HEK293T (cell line): ENCODE results near the gene IFI44L.

Experiments
- BHLHE40 ChIP-seq: fragments of 450-650 bp; IDR thresholded peaks from 2 replicates; pipeline ENCODE4 v1.6.1; 2016; ENCODE audit warnings: mild to moderate bottlenecking, moderate library complexity, borderline replicate concordance
- FOXK2 ChIP-seq: fragments of 450-650 bp; IDR thresholded peaks from 2 replicates; pipeline ENCODE4 v1.6.1; 2016; ENCODE audit warnings: mild to moderate bottlenecking
- FOXM1 ChIP-seq: fragments of 450-650 bp; IDR thresholded peaks from 2 replicates; pipeline ENCODE4 v1.6.1; 2017; ENCODE audit warnings: mild to moderate bottlenecking, borderline replicate concordance
- LEF1 ChIP-seq: fragments of 450-650 bp; IDR thresholded peaks from 2 replicates; pipeline ENCODE4 v1.6.1; 2017; ENCODE audit warnings: mild to moderate bottlenecking, borderline replicate concordance
- SP1 ChIP-seq: fragments of 450-650 bp; IDR thresholded peaks from 2 replicates; pipeline ENCODE4 v1.6.1; 2017
- SUZ12 ChIP-seq: fragments of 450-650 bp; IDR thresholded peaks from 2 replicates; pipeline ENCODE4 v1.6.1; 2016; ENCODE audit warnings: mild to moderate bottlenecking
- ZNF384 ChIP-seq: fragments of 450-650 bp; IDR thresholded peaks from 2 replicates; pipeline ENCODE4 v1.6.1; 2016

- TF ChIP-seq SUZ12 (no peak), SP1 (no peak), ZNF384 (no peak), FOXK2 (no peak), FOXM1 (no peak), LEF1 (no peak), BHLHE40 (no peak)
Measured at GRCh38 chr1:78664763-78665162, 44.5 kb downstream of the IFI44L start.
